ENCODE data around the gene TMED3. TPM values are rescaled to one million over a fixed set of nuclear protein-coding genes. Genes with fewer than 3 reads are reported as not detected.

TMED3 gene
- total RNA-seq (ENCODE audit: low replicate concordance): 45.1 and 97.4 TPM in 2 replicates

GRCh38 chr15:79310985-79311900 lies at the start of gene TMED3:
Gene TMED3, plus strand, starts transcription at chr15:79311112. Its CDS starts 138 bp downstream, at chr15:79311250.
- peak within 1 kb of the TSS; percentile 97 for H3K4me3 ChIP-seq (ENCODE audit: low read depth, low read length)
- TF ChIP-seq CTCF (IDR thresholded peaks at IDR 0.05; ENCODE audit: insufficient read depth, low read length): peak; percentile 28
- peak; percentile 81 for DNase-seq (ENCODE audit: low read depth)

DNA sequence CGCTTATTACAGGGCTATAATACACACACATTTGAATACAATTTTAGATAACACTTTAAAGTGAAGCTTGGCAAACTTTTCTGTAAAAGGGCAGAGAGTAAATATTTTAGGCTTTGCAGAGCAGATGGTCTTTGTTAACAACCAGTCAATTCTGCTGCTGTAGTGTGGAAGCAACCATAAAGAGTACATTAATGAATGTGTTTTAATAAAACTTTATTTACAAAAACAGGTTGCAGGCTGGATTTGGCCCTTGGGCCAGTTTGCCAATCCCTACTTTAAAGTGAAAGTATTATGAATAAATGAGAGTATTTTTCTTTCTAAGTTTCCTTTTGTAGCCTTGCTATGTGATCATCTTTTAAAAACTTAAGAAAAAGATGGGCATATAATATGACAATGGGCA lies 49.1 kb upstream of the TMED3 start:
- no peak for DNase-seq (ENCODE audit: low read depth)
- no peak for TF ChIP-seq CTCF (IDR thresholded peaks at IDR 0.05; ENCODE audit: insufficient read depth, low read length)
- no peak overlapping the region for H3K4me3 ChIP-seq (ENCODE audit: low read depth, low read length)

GRCh38 chr15:79265167-79265566 lies 45.7 kb upstream of the TMED3 start:
- DNase-seq (ENCODE audit: low read depth): no peak
- TF ChIP-seq CTCF (IDR thresholded peaks at IDR 0.05; ENCODE audit: insufficient read depth, low read length): no peak
- no peak overlapping the region for H3K4me3 ChIP-seq (ENCODE audit: low read depth, low read length)

DNA sequence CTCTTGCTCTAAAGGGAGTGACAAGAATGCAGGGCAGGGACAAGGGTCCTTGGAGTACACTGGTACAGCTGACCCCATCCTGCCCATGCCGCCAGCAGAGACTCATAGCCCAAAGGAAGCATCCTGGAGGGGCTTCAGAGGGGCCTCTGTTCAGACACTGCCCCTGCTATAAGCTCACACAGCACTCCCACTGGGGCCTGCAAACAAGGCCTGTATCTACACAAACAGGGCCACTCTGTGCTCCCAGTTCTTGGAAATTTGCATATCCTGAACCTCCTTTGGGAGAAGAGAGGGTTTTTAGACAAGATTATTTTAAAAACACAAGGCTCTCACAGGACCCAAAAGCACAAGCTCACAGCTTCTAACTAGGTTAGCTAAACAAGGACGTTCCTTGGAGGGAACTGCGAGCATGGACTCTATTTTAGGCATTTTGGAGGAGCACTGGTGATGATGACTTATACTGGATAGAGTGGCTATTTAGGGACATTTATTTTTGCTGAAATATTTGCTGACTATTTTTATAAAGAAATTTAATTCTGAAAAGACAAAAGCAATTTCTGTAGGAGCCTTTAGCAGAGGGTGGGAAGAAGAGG lies 44.8 kb upstream of the TMED3 start:
- no peak overlapping the region for H3K4me3 ChIP-seq (ENCODE audit: low read depth, low read length)
- DNase-seq (ENCODE audit: low read depth): no peak
- TF ChIP-seq CTCF (IDR thresholded peaks at IDR 0.05; ENCODE audit: insufficient read depth, low read length): no peak

DNA sequence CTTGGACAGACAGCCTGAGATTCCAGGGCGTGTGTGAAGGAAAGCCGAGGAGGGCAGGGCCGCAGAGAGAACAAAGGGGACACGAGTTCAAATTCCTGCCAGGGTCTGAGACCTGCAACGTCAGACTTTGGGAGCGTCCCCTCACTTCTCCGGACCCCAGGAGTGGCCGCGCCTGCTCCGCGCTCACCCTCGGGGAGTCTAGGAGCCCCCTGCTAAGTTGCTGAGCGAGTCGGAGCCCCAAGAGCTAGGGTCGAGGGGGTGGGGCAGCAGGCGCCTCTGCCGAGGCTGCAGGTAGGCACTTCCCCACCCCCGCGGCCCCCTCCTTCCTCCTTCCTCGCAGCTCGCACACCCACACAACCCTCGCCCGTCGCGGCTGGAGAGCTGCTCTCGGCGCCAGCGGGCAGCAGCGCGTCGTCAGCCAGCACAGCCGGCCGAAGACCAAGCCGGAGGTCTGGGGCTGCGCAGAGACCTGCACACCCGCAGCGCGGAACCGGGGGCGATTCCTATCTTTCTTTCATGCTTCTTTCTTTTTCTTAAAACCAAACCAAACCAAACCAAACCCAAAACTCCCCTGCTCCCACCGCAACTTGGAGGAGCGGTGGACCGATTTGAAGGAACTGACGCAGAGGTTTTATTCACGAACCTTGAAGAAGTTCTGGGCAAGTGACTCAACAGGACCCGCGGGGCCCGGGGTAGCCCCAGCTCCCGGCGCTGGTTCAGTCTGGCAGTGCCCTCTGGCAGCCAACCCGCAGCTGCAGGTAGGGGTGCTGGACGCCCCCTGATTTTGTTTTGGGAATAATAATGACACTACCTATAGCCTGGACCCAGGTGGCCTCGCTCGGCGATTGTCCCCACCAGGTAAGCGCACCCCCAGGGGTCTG lies 28.3 kb upstream of the TMED3 start, which contains the start of gene ANKRD34C:
TSS of gene ANKRD34C (plus strand) at position 352 of the 881 bp plus-strand sequence. CDS start 10,563 bp downstream, outside the sequence.
- no peak for TF ChIP-seq CTCF (IDR thresholded peaks at IDR 0.05; ENCODE audit: insufficient read depth, low read length)
- DNase-seq (ENCODE audit: low read depth): no peak
- no peak within 1 kb of the TSS for H3K4me3 ChIP-seq (ENCODE audit: low read depth, low read length)
